Hippocampal formation (tissue), 2 donors: ENCODE measurements around the gene ABCB10.

Experiments used
- DNase-seq, 2 donors: peaks; one replicate each; lab custom pipeline; 2025; lab: John Stamatoyannopoulos, UW

ABCB10 gene

GRCh38 chr1:229474509-229474908 lies 84.0 kb downstream of the ABCB10 start:
- no peak for DNase-seq

- DNase-seq: no peak
Observed at GRCh38 chr1:229471175-229471574, 87.3 kb downstream of the ABCB10 start.

- DNase-seq: no peak
Observed at GRCh38 chr1:229470406-229471043, 88.0 kb downstream of the ABCB10 start.

- no peak for DNase-seq
Observed at GRCh38 chr1:229466887-229467286, 91.6 kb downstream of the ABCB10 start.
